T-helper 1 cell treated with Interleukin-12 subunit alpha and Interleukin-12 subunit beta and Interleukin-4 antibody, amounts not matched to agents 30 μg/mL and 1 μg/mL, for 36 hours (primary cell): Measurements from ENCODE around the gene ASCC2.

ENCODE experiments used
- H3K27ac Mint-ChIP-seq: one replicate; pipeline ENCODE4 v1.8.0; 2021; ENCODE audit warnings: mild to moderate bottlenecking, mixed read lengths
- H3K27me3 Mint-ChIP-seq: one replicate; pipeline ENCODE4 v1.8.0; 2021; ENCODE audit warnings: low read depth, mixed read lengths
- H3K36me3 Mint-ChIP-seq: one replicate; pipeline ENCODE4 v1.8.0; 2021; ENCODE audit warnings: low read depth, mixed read lengths
- H3K4me1 Mint-ChIP-seq: one replicate; pipeline ENCODE4 v1.8.0; 2021; ENCODE audit warnings: low read depth, mixed read lengths
- H3K4me3 Mint-ChIP-seq: one replicate; pipeline ENCODE4 v1.8.0; 2021; ENCODE audit warnings: mild to moderate bottlenecking, moderate library complexity, mixed read lengths
- H3K9me3 Mint-ChIP-seq: one replicate; pipeline ENCODE4 v1.8.0; 2021; ENCODE audit warnings: mixed read lengths

ASCC2 gene

GRCh38 chr22:29798801-29799200, 39.3 kb downstream of the ASCC2 start:
- Mint-ChIP-seq H3K36me3 (peaks cover 33% of the 10 kb centered on the region), H3K9me3 (no peaks in the 10 kb centered on the region), H3K27ac (no peak overlapping the region), H3K27me3 (no peaks in the 10 kb centered on the region), H3K4me1 (peaks cover 15% of the 10 kb centered on the region), H3K4me3 (no peak overlapping the region)

- no peaks in the 10 kb centered on the region for H3K27me3 Mint-ChIP-seq
- H3K4me1 Mint-ChIP-seq, result peaks cover 15% of the 10 kb centered on the region
- no peak overlapping the region for H3K4me3 Mint-ChIP-seq
- H3K36me3 Mint-ChIP-seq, result peaks cover 32% of the 10 kb centered on the region
- no peaks in the 10 kb centered on the region for H3K9me3 Mint-ChIP-seq
- peak overlapping the region; percentile 20 for H3K27ac Mint-ChIP-seq
Observed at GRCh38 chr22:29798318-29798717, 39.8 kb downstream of the ASCC2 start.

- H3K27ac Mint-ChIP-seq, result no peak overlapping the region
- no peaks in the 10 kb centered on the region for H3K27me3 Mint-ChIP-seq
- H3K4me3 Mint-ChIP-seq, result no peak overlapping the region
- H3K9me3 Mint-ChIP-seq, result no peaks in the 10 kb centered on the region
- peaks cover 37% of the 10 kb centered on the region for H3K36me3 Mint-ChIP-seq
- H3K4me1 Mint-ChIP-seq, result peaks cover 15% of the 10 kb centered on the region
Observed at GRCh38 chr22:29797351-29797750, 40.7 kb downstream of the ASCC2 start.

GRCh38 chr22:29795663-29796062, 42.4 kb downstream of the ASCC2 start:
- no peaks in the 10 kb centered on the region for H3K27me3 Mint-ChIP-seq
- H3K36me3 Mint-ChIP-seq, result peaks cover 31% of the 10 kb centered on the region
- no peaks in the 10 kb centered on the region for H3K9me3 Mint-ChIP-seq
- no peak overlapping the region for H3K4me3 Mint-ChIP-seq
- H3K27ac Mint-ChIP-seq, result no peak overlapping the region
- peaks cover 15% of the 10 kb centered on the region for H3K4me1 Mint-ChIP-seq

- Mint-ChIP-seq H3K36me3 (peaks cover 29% of the 10 kb centered on the region), H3K4me1 (peaks cover 11% of the 10 kb centered on the region), H3K27me3 (no peaks in the 10 kb centered on the region)
Observed at GRCh38 chr22:29793396-29793795, 44.7 kb downstream of the ASCC2 start.

GRCh38 chr22:29790061-29790460, 48.0 kb downstream of the ASCC2 start:
- no peak overlapping the region for H3K4me3 Mint-ChIP-seq
- no peaks in the 10 kb centered on the region for H3K9me3 Mint-ChIP-seq
- H3K4me1 Mint-ChIP-seq, result no peaks in the 10 kb centered on the region
- H3K36me3 Mint-ChIP-seq, result peaks cover 21% of the 10 kb centered on the region
- no peaks in the 10 kb centered on the region for H3K27me3 Mint-ChIP-seq
- no peak overlapping the region for H3K27ac Mint-ChIP-seq

More at GRCh38 chr22:29793396-29793795, 44.7 kb downstream of the ASCC2 start:
- Mint-ChIP-seq H3K9me3 (no peaks in the 10 kb centered on the region), H3K4me3 (no peak overlapping the region), H3K27ac (no peak overlapping the region)

- no peaks in the 10 kb centered on the region for H3K9me3 Mint-ChIP-seq
- H3K4me3 Mint-ChIP-seq, result no peak overlapping the region
- H3K27me3 Mint-ChIP-seq, result no peaks in the 10 kb centered on the region
- no peak overlapping the region for H3K27ac Mint-ChIP-seq
- peaks cover 2% of the 10 kb centered on the region for H3K4me1 Mint-ChIP-seq
- H3K36me3 Mint-ChIP-seq, result peaks cover 21% of the 10 kb centered on the region
Observed at GRCh38 chr22:29788339-29789279, 49.5 kb downstream of the ASCC2 start.

GRCh38 chr22:29787371-29787980, 50.6 kb downstream of the ASCC2 start:
- Mint-ChIP-seq H3K36me3 (peaks cover 17% of the 10 kb centered on the region), H3K27ac (no peak overlapping the region)

GRCh38 chr22:29786031-29786430, 52.0 kb downstream of the ASCC2 start:
- Mint-ChIP-seq H3K27ac (no peak overlapping the region), H3K9me3 (no peaks in the 10 kb centered on the region), H3K27me3 (no peaks in the 10 kb centered on the region), H3K36me3 (peaks cover 15% of the 10 kb centered on the region), H3K4me1 (peaks cover 2% of the 10 kb centered on the region), H3K4me3 (no peak overlapping the region)

More at GRCh38 chr22:29787371-29787980, 50.6 kb downstream of the ASCC2 start:
- Mint-ChIP-seq H3K9me3 (no peaks in the 10 kb centered on the region), H3K4me1 (peaks cover 2% of the 10 kb centered on the region), H3K4me3 (no peak overlapping the region), H3K27me3 (no peaks in the 10 kb centered on the region)

- no peaks in the 10 kb centered on the region for H3K27me3 Mint-ChIP-seq
- no peak overlapping the region for H3K27ac Mint-ChIP-seq
- H3K36me3 Mint-ChIP-seq, result peaks cover 10% of the 10 kb centered on the region
- peaks cover 2% of the 10 kb centered on the region for H3K4me1 Mint-ChIP-seq
- no peaks in the 10 kb centered on the region for H3K9me3 Mint-ChIP-seq
- no peak overlapping the region for H3K4me3 Mint-ChIP-seq
Observed at GRCh38 chr22:29784451-29785361, 53.4 kb downstream of the ASCC2 start.

GRCh38 chr22:29782061-29782845, 55.8 kb downstream of the ASCC2 start:
- Mint-ChIP-seq H3K27me3 (no peaks in the 10 kb centered on the region), H3K4me3 (no peak overlapping the region), H3K9me3 (no peaks in the 10 kb centered on the region), H3K36me3 (no peaks in the 10 kb centered on the region), H3K4me1 (peaks cover 2% of the 10 kb centered on the region), H3K27ac (no peak overlapping the region)

- Mint-ChIP-seq H3K27ac (no peak overlapping the region), H3K4me1 (peaks cover 2% of the 10 kb centered on the region), H3K9me3 (no peaks in the 10 kb centered on the region), H3K27me3 (no peaks in the 10 kb centered on the region), H3K36me3 (no peaks in the 10 kb centered on the region), H3K4me3 (no peak overlapping the region)
Observed at GRCh38 chr22:29780748-29781676, 57.1 kb downstream of the ASCC2 start.

- H3K27ac Mint-ChIP-seq, result no peak overlapping the region
- peaks cover 2% of the 10 kb centered on the region for H3K4me1 Mint-ChIP-seq
- no peaks in the 10 kb centered on the region for H3K36me3 Mint-ChIP-seq
- H3K9me3 Mint-ChIP-seq, result no peaks in the 10 kb centered on the region
- no peak overlapping the region for H3K4me3 Mint-ChIP-seq
- H3K27me3 Mint-ChIP-seq, result no peaks in the 10 kb centered on the region
Observed at GRCh38 chr22:29780220-29780619, 57.9 kb downstream of the ASCC2 start.
